Measurements from ENCODE around the gene PRDM12.

DNA sequence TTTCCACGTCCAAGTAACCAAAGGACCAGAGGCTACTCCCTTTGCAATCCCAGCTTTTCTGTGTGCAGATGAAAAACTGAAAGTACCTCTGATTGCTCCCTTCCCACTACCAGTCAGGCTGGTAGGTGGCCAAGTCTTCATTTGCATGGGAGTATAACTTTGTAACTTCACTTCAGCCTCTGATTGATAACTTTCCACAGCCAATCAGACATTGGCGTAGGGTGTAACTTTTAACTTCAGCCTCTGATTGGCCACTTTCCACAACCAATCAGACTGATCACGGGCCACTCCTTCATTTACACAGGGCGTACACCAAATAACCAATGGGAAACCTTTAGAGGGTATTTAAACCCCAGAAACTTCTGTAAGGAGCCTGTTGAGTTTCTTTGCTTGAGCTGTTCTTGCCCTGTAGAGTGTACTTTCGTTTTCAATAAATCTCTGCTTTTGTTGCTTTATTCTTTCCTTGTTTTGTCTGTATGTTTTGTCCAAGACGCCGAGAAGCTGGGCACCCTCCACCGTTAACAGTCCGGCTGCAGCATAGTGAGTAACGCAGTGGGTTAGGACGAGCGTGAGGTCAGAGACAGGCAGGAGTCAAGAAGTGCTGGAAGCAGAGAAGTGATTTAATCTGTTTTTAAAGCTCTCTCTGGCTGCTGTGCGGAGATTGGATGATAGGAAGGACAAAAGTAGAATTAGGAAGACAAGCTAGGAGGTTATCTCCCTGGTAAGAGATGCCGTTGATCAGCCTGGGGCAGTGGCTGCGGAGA, 25.7 kb downstream of the PRDM12 start:
- peak in 1 of 2 donors; percentile 59 for TF ChIP-seq POLR2A (IDR thresholded peaks at IDR 0.05)
- TF ChIP-seq, protein P1, sequence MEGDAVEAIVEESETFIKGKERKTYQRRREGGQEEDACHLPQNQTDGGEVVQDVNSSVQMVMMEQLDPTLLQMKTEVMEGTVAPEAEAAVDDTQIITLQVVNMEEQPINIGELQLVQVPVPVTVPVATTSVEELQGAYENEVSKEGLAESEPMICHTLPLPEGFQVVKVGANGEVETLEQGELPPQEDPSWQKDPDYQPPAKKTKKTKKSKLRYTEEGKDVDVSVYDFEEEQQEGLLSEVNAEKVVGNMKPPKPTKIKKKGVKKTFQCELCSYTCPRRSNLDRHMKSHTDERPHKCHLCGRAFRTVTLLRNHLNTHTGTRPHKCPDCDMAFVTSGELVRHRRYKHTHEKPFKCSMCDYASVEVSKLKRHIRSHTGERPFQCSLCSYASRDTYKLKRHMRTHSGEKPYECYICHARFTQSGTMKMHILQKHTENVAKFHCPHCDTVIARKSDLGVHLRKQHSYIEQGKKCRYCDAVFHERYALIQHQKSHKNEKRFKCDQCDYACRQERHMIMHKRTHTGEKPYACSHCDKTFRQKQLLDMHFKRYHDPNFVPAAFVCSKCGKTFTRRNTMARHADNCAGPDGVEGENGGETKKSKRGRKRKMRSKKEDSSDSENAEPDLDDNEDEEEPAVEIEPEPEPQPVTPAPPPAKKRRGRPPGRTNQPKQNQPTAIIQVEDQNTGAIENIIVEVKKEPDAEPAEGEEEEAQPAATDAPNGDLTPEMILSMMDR (IDR thresholded peaks at IDR 0.05 in 4 of 5, conservative IDR thresholded peaks at IDR 0.05 in 1 of 5): no peak
